IPS-20b (cell line): ENCODE measurements around the gene BTBD10.

Source experiments
- H3K27ac ChIP-seq: one replicate; pipeline ENCODE4 v1.5.1; 2013; ENCODE audit warnings: low read length
- H3K27me3 ChIP-seq: 2 replicates; pipeline ENCODE4 v1.6.1; 2013; ENCODE audit warnings: mild to moderate bottlenecking, low read length, inconsistent platforms; ENCODE audit not compliant: insufficient read depth
- H3K36me3 ChIP-seq: 2 replicates; pipeline ENCODE4 v1.6.1; 2013; ENCODE audit warnings: low read depth, mild to moderate bottlenecking, inconsistent platforms, low read length, moderate library complexity; ENCODE audit not compliant: insufficient read depth
- H3K4me1 ChIP-seq: 2 replicates; pipeline ENCODE4 v1.6.1; 2013; ENCODE audit warnings: mild to moderate bottlenecking, control low read depth, inconsistent platforms, low read length, moderate library complexity; ENCODE audit not compliant: insufficient read depth
- H3K4me3 ChIP-seq: 2 replicates; pipeline ENCODE4 v1.5.1; 2013; ENCODE audit warnings: mild to moderate bottlenecking, low read length, inconsistent platforms
- H3K9ac ChIP-seq: 2 replicates; pipeline ENCODE4 v1.6.1; 2013; ENCODE audit warnings: low read depth, mild to moderate bottlenecking, inconsistent platforms, low read length, moderate library complexity
- H3K9me3 ChIP-seq: 2 replicates; pipeline ENCODE4 v1.6.1; 2013; ENCODE audit warnings: mild to moderate bottlenecking, low read depth, low read length, inconsistent platforms; ENCODE audit not compliant: insufficient read depth

Gene BTBD10

DNA sequence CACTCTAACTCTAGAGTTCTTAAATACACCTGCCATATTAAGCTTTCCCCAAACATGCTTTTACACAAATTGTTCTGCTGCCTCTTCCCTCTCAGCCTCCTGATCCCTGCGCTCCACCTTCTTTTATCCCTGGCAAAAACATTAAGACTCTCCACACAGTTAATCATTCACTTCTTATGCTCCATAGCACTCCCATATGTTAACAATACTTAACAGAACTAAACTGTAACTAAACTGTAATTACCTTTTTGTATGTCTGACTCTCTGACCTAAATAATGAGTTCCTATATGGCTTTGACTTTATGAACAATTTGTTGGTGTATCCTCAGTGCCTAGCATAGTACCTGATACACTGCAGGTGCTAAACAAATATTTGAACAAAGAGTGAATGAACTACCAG, 71.8 kb downstream of the BTBD10 start:
- Histone ChIP-seq H3K4me1 (no peaks in the 10 kb centered on the region), H3K9ac (no peak overlapping the region), H3K27me3 (no peaks in the 10 kb centered on the region), H3K4me3 (no peak overlapping the region), H3K36me3 (peaks cover 29% of the 10 kb centered on the region), H3K27ac (no peak overlapping the region), H3K9me3 (no peaks in the 10 kb centered on the region)

DNA sequence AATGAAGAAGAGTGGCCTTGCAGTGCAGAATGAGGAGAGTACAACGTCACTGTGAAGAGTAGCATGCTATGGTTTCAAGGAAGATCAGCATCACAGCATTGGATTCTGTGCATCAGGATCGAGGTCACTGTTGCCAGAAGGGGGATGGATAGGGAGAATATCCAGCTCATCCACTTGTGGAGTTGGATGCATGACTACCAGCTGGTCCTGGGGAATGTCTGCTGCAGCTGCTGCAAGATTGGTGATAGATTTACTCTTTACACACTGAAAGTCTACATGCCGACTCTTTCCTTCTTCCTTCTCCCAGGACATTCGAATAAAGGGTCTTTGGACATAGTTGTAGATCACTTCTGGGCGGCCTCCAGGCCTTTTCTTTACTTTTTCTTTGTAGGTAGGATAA, 74.3 kb downstream of the BTBD10 start:
- no peaks in the 10 kb centered on the region for H3K9me3 ChIP-seq
- no peaks in the 10 kb centered on the region for H3K27me3 ChIP-seq
- no peak overlapping the region for H3K4me3 ChIP-seq
- no peak overlapping the region for H3K27ac ChIP-seq
- no peak overlapping the region for H3K9ac ChIP-seq
- peaks cover 29% of the 10 kb centered on the region for H3K36me3 ChIP-seq
- H3K4me1 ChIP-seq = no peaks in the 10 kb centered on the region

GRCh38 chr11:13386567-13386966, 76.5 kb downstream of the BTBD10 start:
- no peaks in the 10 kb centered on the region for H3K4me1 ChIP-seq
- H3K4me3 ChIP-seq = no peak overlapping the region
- H3K27ac ChIP-seq = no peak overlapping the region
- peaks cover 34% of the 10 kb centered on the region for H3K36me3 ChIP-seq
- no peaks in the 10 kb centered on the region for H3K27me3 ChIP-seq
- H3K9ac ChIP-seq = no peak overlapping the region
- H3K9me3 ChIP-seq = no peaks in the 10 kb centered on the region

DNA sequence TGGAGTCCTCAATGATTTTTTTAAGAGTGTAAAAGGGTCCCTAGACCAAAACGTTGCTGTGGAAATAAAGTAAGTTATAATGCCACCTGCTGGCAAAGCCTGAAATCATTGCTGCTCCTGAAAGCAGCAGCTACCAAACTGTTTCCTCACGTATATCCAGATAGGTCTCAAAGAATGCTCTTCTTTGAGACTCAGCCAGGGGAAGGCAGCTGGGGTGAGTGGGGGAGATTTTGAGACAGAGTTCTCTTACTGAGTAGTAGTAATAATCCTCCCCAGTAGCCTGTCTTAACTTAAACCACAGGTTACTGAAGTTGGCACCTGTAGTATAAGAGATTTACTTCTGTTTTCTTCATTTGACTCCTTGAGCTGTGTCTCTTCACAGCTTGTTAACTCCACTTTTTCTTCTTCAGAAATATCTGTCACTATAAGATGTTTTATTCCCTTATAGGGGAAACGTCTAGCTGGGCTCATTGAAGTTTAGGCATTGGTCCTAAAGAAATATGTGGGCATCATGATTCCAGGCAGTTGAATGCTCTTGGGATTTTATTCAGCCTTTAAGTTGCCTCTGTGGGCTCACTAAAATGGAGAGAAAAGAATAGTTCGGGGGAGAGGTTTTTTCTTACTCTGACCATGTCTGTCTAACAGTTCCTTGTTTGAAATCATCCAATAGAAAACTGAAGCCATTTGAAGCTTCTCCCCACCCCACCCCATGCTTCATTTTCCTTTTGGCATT, 77.9 kb downstream of the BTBD10 start:
- H3K4me1 ChIP-seq = no peaks in the 10 kb centered on the region
- H3K27me3 ChIP-seq = no peaks in the 10 kb centered on the region
- H3K9me3 ChIP-seq = no peaks in the 10 kb centered on the region
- no peak overlapping the region for H3K4me3 ChIP-seq
- no peak overlapping the region for H3K9ac ChIP-seq
- H3K36me3 ChIP-seq = peaks cover 34% of the 10 kb centered on the region
- H3K27ac ChIP-seq = no peak overlapping the region

DNA sequence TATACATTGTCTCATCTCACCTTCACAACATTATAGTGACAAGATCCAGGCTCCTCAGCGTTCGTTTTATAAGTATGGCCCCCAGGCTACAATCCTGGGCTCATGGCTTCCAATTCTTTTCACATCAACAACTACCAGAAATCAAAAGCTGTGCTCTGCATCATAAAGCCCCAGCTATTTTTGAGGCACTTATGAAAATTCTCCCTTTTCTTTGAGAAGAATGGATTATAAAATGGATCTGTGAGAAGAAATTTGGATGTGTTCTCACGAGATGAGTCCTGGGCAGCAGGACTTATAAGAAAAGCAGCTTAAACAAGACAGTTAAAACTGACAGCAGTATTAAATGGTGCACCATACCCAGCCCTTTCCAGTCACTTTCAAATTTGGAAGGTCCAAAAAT, 80.3 kb downstream of the BTBD10 start:
- H3K9me3 ChIP-seq = no peaks in the 10 kb centered on the region
- no peak overlapping the region for H3K9ac ChIP-seq
- H3K4me3 ChIP-seq = no peak overlapping the region
- H3K36me3 ChIP-seq = peaks cover 19% of the 10 kb centered on the region; the same call in 1 of the 2 replicates
- no peaks in the 10 kb centered on the region for H3K4me1 ChIP-seq
- no peak overlapping the region for H3K27ac ChIP-seq
- no peaks in the 10 kb centered on the region for H3K27me3 ChIP-seq

DNA sequence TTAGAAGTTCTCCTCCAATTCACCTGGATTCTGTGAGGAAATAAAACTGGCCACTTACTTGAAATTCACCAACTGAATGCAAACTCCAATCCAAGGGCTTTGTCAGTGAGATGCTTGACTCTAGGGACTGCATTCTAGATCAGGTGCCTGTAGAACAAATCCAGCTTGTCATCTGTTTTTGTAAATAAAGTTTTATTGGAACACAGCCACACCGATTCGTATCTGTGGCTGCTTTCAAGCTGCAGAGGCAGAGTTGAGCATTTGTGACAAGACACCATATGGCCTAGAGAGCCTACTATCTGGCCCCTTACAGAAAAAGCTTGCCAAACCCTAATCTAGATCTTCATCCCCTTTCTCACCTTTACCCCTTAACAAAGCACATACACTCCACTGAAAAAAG, 82.3 kb downstream of the BTBD10 start:
- H3K27me3 ChIP-seq = no peaks in the 10 kb centered on the region

GRCh38 chr11:13378316-13378715, 84.7 kb downstream of the BTBD10 start:
- H3K4me3 ChIP-seq = no peak overlapping the region
- no peaks in the 10 kb centered on the region; the same call in 1 of the 2 replicates for H3K9me3 ChIP-seq
- H3K27ac ChIP-seq = no peak overlapping the region
- no peaks in the 10 kb centered on the region for H3K27me3 ChIP-seq
- no peak overlapping the region for H3K9ac ChIP-seq
- H3K4me1 ChIP-seq = no peaks in the 10 kb centered on the region
- H3K36me3 ChIP-seq = peaks cover 6% of the 10 kb centered on the region; the same call in 1 of the 2 replicates

More for the DNA sequence above, 82.3 kb downstream of the BTBD10 start:
- Histone ChIP-seq H3K4me3 (no peak overlapping the region), H3K27ac (no peak overlapping the region), H3K36me3 (peaks cover 6% of the 10 kb centered on the region; the same call in 1 of the 2 replicates), H3K4me1 (no peaks in the 10 kb centered on the region), H3K9ac (no peak overlapping the region), H3K9me3 (no peaks in the 10 kb centered on the region; the same call in 1 of the 2 replicates)

GRCh38 chr11:13376838-13377237, 86.2 kb downstream of the BTBD10 start:
- no peak overlapping the region for H3K9ac ChIP-seq
- H3K9me3 ChIP-seq = no peaks in the 10 kb centered on the region; the same call in 1 of the 2 replicates
- H3K4me1 ChIP-seq = no peaks in the 10 kb centered on the region
- H3K4me3 ChIP-seq = no peak overlapping the region
- no peaks in the 10 kb centered on the region for H3K36me3 ChIP-seq
- no peak overlapping the region for H3K27ac ChIP-seq
- no peaks in the 10 kb centered on the region for H3K27me3 ChIP-seq

- no peak overlapping the region for H3K9ac ChIP-seq
- H3K27ac ChIP-seq = no peak overlapping the region
- H3K27me3 ChIP-seq = no peaks in the 10 kb centered on the region
- H3K4me1 ChIP-seq = no peaks in the 10 kb centered on the region
- H3K4me3 ChIP-seq = no peak overlapping the region
- no peaks in the 10 kb centered on the region for H3K36me3 ChIP-seq
- H3K9me3 ChIP-seq = no peaks in the 10 kb centered on the region; the same call in 1 of the 2 replicates
Observed at GRCh38 chr11:13376402-13376801, 86.6 kb downstream of the BTBD10 start.

DNA sequence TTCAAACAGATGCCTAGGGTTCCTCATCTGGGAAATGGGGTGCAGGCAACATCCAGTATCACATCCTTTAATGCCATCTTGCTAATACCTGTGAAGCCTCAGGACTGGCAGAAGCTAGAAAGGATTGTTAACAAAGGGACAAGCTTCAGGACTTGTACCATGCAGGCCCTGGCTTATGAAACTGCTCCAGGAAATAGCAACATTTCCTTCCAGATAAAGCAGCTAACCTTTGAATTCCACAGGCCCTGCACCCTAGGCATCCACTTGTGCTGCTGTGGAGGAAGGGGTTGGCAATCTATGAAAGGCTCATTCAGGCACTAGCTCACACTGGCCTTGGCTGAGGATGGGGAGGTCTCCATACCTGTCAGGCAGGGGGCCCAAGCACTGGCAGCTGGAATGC, 87.2 kb downstream of the BTBD10 start:
- no peak overlapping the region for H3K27ac ChIP-seq
- H3K36me3 ChIP-seq = no peaks in the 10 kb centered on the region
- no peaks in the 10 kb centered on the region for H3K27me3 ChIP-seq

DNA sequence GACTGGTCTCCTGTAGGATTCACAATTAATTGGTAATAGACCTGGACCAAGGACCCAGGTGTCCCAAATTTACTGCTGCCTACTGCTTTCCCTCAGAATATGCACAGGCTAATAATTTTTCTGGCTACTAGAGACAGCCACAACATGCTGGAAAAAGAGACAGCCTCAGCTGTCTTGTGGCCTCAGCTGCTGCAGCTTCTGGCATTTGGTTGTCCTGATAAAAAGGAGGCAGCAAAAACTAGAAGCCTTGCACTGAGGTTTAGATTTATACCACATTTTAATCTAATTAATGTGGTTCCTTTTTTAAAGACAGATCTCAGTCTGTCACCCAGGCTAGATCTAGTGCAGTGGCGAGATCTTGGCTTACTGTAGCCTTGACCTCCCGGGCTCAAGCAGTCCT, 89.8 kb downstream of the BTBD10 start:
- no peak overlapping the region for H3K9ac ChIP-seq
- H3K27me3 ChIP-seq = no peaks in the 10 kb centered on the region
- H3K4me1 ChIP-seq = no peaks in the 10 kb centered on the region

More for the DNA sequence above, 87.2 kb downstream of the BTBD10 start:
- Histone ChIP-seq H3K9me3 (no peaks in the 10 kb centered on the region; the same call in 1 of the 2 replicates), H3K4me1 (no peaks in the 10 kb centered on the region), H3K4me3 (no peak overlapping the region), H3K9ac (no peak overlapping the region)

GRCh38 chr11:13368041-13368446, 95.0 kb downstream of the BTBD10 start:
- H3K9ac ChIP-seq = no peak overlapping the region
- no peak overlapping the region for H3K4me3 ChIP-seq
- no peaks in the 10 kb centered on the region for H3K36me3 ChIP-seq
- no peaks in the 10 kb centered on the region for H3K4me1 ChIP-seq
- no peaks in the 10 kb centered on the region for H3K9me3 ChIP-seq
- no peak overlapping the region for H3K27ac ChIP-seq
- H3K27me3 ChIP-seq = peaks cover 10% of the 10 kb centered on the region; the same call in 1 of the 2 replicates

More for the DNA sequence above, 89.8 kb downstream of the BTBD10 start:
- H3K4me3 ChIP-seq = no peak overlapping the region
- no peaks in the 10 kb centered on the region; the same call in 1 of the 2 replicates for H3K9me3 ChIP-seq
- H3K36me3 ChIP-seq = no peaks in the 10 kb centered on the region
- no peak overlapping the region for H3K27ac ChIP-seq
